ENCODE results near the gene AURKA. TPM values are rescaled to one million over a fixed set of nuclear protein-coding genes. Genes with fewer than 3 reads are reported as not detected.

The AURKA gene
- polyA plus RNA-seq, 1 of the 3 experiments (the other 2 are of a cell fraction): 24.6 TPM

GRCh38 chr20:56350842-56351241 lies 41.2 kb downstream of the AURKA start:
- WGBS (ENCODE audit: low lambda C conversion rate): 33% methylated on average over 2 of the region's 2 CpGs
- H3K4me2 ChIP-seq: no peak overlapping the region
- H3K4me1 ChIP-seq (ENCODE audit: control insufficient read depth in 1 of 2, insufficient read depth in 2 of 2, low read depth in 1 of 2, low read length in 1 of 2): no peaks in the 10 kb centered on the region
- no peaks in the 10 kb centered on the region for H4K20me1 ChIP-seq (ENCODE audit: insufficient read depth)
- DNase-seq: no peak
- no peaks in the 10 kb centered on the region for H3K79me2 ChIP-seq (ENCODE audit: insufficient read depth)
- H3F3A ChIP-seq (replicated peaks; ENCODE audit: insufficient read depth): no peaks in the 10 kb centered on the region
- H2AFZ ChIP-seq (ENCODE audit: low read depth): no peak overlapping the region
- CTCF ChIA-PET: no interaction called here
- H3K27ac ChIP-seq (ENCODE audit: low read depth in 2 of 2, low read length in 1 of 2): no peak overlapping the region
- no peaks in the 10 kb centered on the region for H3K9me3 ChIP-seq
- H3K27me3 ChIP-seq (ENCODE audit: insufficient read depth): no peaks in the 10 kb centered on the region
- no peaks in the 10 kb centered on the region for H3K36me3 ChIP-seq (replicated peaks in 1 of 2; ENCODE audit: control insufficient read depth in 1 of 2, insufficient read depth in 2 of 2, low read length in 1 of 2)
- H3K9ac ChIP-seq: no peak overlapping the region
- POLR2A ChIA-PET: no interaction called here
- H3K4me3 ChIP-seq (ENCODE audit: low read depth in 2 of 2, low read length in 1 of 2): no peak overlapping the region
- TF ChIP-seq EP300 (IDR thresholded peaks at IDR 0.05; ENCODE audit: borderline replicate concordance in 1 of 2, low read depth in 1 of 2, low read length in 1 of 2) (no peak), SMC3 (IDR thresholded peaks at IDR 0.05; ENCODE audit: low read depth, low read length) (no peak), CTCF (IDR thresholded peaks at IDR 0.05) (no peak), REST (IDR thresholded peaks at IDR 0.05; ENCODE audit: low read depth, low read length) (no peak), MAX (IDR thresholded peaks at IDR 0.05; ENCODE audit: low read depth) (no peak), SIN3A (IDR thresholded peaks at IDR 0.05; ENCODE audit: borderline replicate concordance, low read depth, low read length) (no peak), NFIC (IDR thresholded peaks at IDR 0.05; ENCODE audit: borderline replicate concordance) (no peak), GATA2 (CRISPR knock-in tag; IDR thresholded peaks at IDR 0.05) (no peak)
- H3K9me2 ChIP-seq: no peaks in the 10 kb centered on the region

GRCh38 chr20:56348746-56349145 lies 43.3 kb downstream of the AURKA start:
- Histone ChIP-seq H3K4me3 (ENCODE audit: low read depth in 2 of 2, low read length in 1 of 2) (no peak overlapping the region), H4K20me1 (ENCODE audit: insufficient read depth) (no peaks in the 10 kb centered on the region), H3K9ac (no peak overlapping the region), H3F3A (replicated peaks; ENCODE audit: insufficient read depth) (no peaks in the 10 kb centered on the region), H3K27ac (ENCODE audit: low read depth in 2 of 2, low read length in 1 of 2) (no peak overlapping the region), H3K27me3 (ENCODE audit: insufficient read depth) (no peaks in the 10 kb centered on the region), H3K36me3 (replicated peaks in 1 of 2; ENCODE audit: control insufficient read depth in 1 of 2, insufficient read depth in 2 of 2, low read length in 1 of 2) (no peaks in the 10 kb centered on the region), H2AFZ (ENCODE audit: low read depth) (no peak overlapping the region), H3K79me2 (ENCODE audit: insufficient read depth) (no peaks in the 10 kb centered on the region), H3K4me2 (no peak overlapping the region), H3K9me2 (no peaks in the 10 kb centered on the region), H3K9me3 (no peaks in the 10 kb centered on the region), H3K4me1 (ENCODE audit: control insufficient read depth in 1 of 2, insufficient read depth in 2 of 2, low read depth in 1 of 2, low read length in 1 of 2) (peaks cover 0 to 4% of the 10 kb centered on the region in 2 experiments; a peak in 1 of 4 replicates)
- CTCF ChIA-PET: interaction anchor here (1.1 kb wide), 1 partner anchor 146 kb away, joined by 3 read pairs; no protein-coding TSS in a partner anchor
- POLR2A ChIA-PET: no interaction called here
- no peak for DNase-seq
- WGBS (ENCODE audit: low lambda C conversion rate): 6% methylated on average over 3 of the region's 3 CpGs
- TF ChIP-seq NFIC (IDR thresholded peaks at IDR 0.05; ENCODE audit: borderline replicate concordance) (no peak), FOXJ3 (CRISPR knock-in tag; IDR thresholded peaks at IDR 0.05) (no peak), CHD2 (IDR thresholded peaks at IDR 0.05; ENCODE audit: low read length, partially characterized antibody) (no peak), EP300 (IDR thresholded peaks at IDR 0.05; ENCODE audit: borderline replicate concordance in 1 of 2, low read depth in 1 of 2, low read length in 1 of 2) (no peak), POLR2AphosphoS5 (IDR thresholded peaks at IDR 0.05; ENCODE audit: low read depth, low read length) (no peak), MXI1 (IDR thresholded peaks at IDR 0.05; ENCODE audit: low read depth, low read length) (no peak)

Measured in SK-N-SH (cell line).